Measurements from ENCODE around the gene COG7.

DNA sequence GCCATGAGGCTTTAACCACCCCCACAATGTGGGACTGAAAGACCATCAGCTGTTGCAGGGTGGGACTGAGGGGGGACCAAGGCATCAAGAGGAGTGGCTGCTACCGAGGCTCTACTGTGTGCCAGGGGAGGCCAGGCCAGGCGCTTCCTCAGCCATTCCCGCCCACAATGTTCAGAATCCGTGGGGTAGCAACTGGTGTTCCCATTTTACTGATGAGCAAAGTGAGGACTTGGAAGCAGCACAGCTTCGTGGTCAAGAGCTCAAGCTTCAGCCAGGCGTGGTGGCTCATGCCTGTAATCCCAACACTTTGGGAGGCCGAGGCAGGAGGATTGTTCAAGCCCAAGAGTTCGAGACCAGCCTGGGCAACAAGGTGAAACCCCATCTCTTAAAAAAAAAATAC lies 85.0 kb downstream of the COG7 start:
- TF ChIP-seq, protein P1, sequence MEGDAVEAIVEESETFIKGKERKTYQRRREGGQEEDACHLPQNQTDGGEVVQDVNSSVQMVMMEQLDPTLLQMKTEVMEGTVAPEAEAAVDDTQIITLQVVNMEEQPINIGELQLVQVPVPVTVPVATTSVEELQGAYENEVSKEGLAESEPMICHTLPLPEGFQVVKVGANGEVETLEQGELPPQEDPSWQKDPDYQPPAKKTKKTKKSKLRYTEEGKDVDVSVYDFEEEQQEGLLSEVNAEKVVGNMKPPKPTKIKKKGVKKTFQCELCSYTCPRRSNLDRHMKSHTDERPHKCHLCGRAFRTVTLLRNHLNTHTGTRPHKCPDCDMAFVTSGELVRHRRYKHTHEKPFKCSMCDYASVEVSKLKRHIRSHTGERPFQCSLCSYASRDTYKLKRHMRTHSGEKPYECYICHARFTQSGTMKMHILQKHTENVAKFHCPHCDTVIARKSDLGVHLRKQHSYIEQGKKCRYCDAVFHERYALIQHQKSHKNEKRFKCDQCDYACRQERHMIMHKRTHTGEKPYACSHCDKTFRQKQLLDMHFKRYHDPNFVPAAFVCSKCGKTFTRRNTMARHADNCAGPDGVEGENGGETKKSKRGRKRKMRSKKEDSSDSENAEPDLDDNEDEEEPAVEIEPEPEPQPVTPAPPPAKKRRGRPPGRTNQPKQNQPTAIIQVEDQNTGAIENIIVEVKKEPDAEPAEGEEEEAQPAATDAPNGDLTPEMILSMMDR (IDR thresholded peaks at IDR 0.05) = no peak
- TF ChIP-seq POLR2A (IDR thresholded peaks at IDR 0.05) = no peak
- TF ChIP-seq POLR2AphosphoS5 (IDR thresholded peaks at IDR 0.05) = no peak
- no peak for TF ChIP-seq EP300 (IDR thresholded peaks at IDR 0.05)
